HG03159 (cell line): Measurements from ENCODE around the gene ABHD12B.
"Not testable (repeated sequence)": the region's sequence is repeated elsewhere in the genome, so short reads cannot be mapped to it uniquely, and the experiment has no call there.

ENCODE experiments used
- ATAC-seq: cut with Tn5 transposase; IDR thresholded peaks from one replicate; pipeline ENCODE4 v1.9.1; 2021; ENCODE audit warnings: mild to moderate bottlenecking, moderate library complexity; ENCODE audit not compliant: unreplicated experiment

Gene ABHD12B

GRCh38 chr14:50932156-50932555 is 60.3 kb downstream of the ABHD12B start:
- no peak for ATAC-seq

GRCh38 chr14:50932592-50933495 is 61.0 kb downstream of the ABHD12B start:
- ATAC-seq, result no peak

- ATAC-seq, result no peak
Observed at GRCh38 chr14:50935126-50936015, 63.5 kb downstream of the ABHD12B start.

- no peak for ATAC-seq
Observed at GRCh38 chr14:50936016-50936340, 64.1 kb downstream of the ABHD12B start.

GRCh38 chr14:50936882-50937281 is 65.0 kb downstream of the ABHD12B start:
- no peak for ATAC-seq

GRCh38 chr14:50937325-50937724 is 65.5 kb downstream of the ABHD12B start:
- ATAC-seq, result no peak

GRCh38 chr14:50937800-50938199 is 65.9 kb downstream of the ABHD12B start:
- ATAC-seq, result no peak

- no peak for ATAC-seq
Observed at GRCh38 chr14:50941151-50941550, 69.3 kb downstream of the ABHD12B start.

GRCh38 chr14:50941638-50942037 is 69.8 kb downstream of the ABHD12B start:
- not testable (repeated sequence) for ATAC-seq

- ATAC-seq, result no peak
Observed at GRCh38 chr14:50943261-50943942, 71.5 kb downstream of the ABHD12B start.

GRCh38 chr14:50943943-50944646 is 72.2 kb downstream of the ABHD12B start, which contains the start of gene PYGL:
Gene PYGL (minus strand): TSS chr14:50944483. CDS start chr14:50944403, 80 bp downstream.
- ATAC-seq, result peak; percentile 66

- ATAC-seq, result peak; percentile 13
Observed at GRCh38 chr14:50944647-50945413, 73.0 kb downstream of the ABHD12B start.

GRCh38 chr14:50946234-50946935 is 74.5 kb downstream of the ABHD12B start:
- no peak for ATAC-seq

GRCh38 chr14:50947446-50947845 is 75.6 kb downstream of the ABHD12B start:
- ATAC-seq, result no peak

- ATAC-seq, result no peak
Observed at GRCh38 chr14:50948205-50948604, 76.4 kb downstream of the ABHD12B start.

GRCh38 chr14:50951032-50951431 is 79.2 kb downstream of the ABHD12B start:
- no peak for ATAC-seq

- no peak for ATAC-seq
Observed at GRCh38 chr14:50953502-50953901, 81.6 kb downstream of the ABHD12B start.
